GM19035 (cell line): ENCODE measurements around the gene ZFHX2.
A peak's percentile ranks its signal among the peaks of the same experiment; 100 is the strongest.
"Not testable (repeated sequence)": the region's sequence is repeated elsewhere in the genome, so short reads cannot be mapped to it uniquely, and the experiment has no call there.

Experiments
- ATAC-seq: cut with Tn5 transposase; IDR thresholded peaks from one replicate; pipeline ENCODE4 v1.9.1; 2021; ENCODE audit not compliant: unreplicated experiment

The ZFHX2 gene

GRCh38 chr14:23551266-23552028 lies at the start of gene ZFHX2:
ZFHX2 (minus strand) TSS chr14:23551765; CDS start chr14:23535325, 16,440 bp downstream.
- peak; percentile 47 for ATAC-seq

- no peak for ATAC-seq
Observed at GRCh38 chr14:23600806-23601205, 49.2 kb upstream of the ZFHX2 start.

GRCh38 chr14:23600322-23600707 lies 48.8 kb upstream of the ZFHX2 start:
- no peak for ATAC-seq

GRCh38 chr14:23594191-23594590 lies 42.6 kb upstream of the ZFHX2 start:
- not testable (repeated sequence) for ATAC-seq

GRCh38 chr14:23590198-23590597 lies 38.6 kb upstream of the ZFHX2 start:
- ATAC-seq: no peak

- ATAC-seq: no peak
Observed at GRCh38 chr14:23589606-23590005, 38.0 kb upstream of the ZFHX2 start.

GRCh38 chr14:23588884-23589598 lies 37.5 kb upstream of the ZFHX2 start:
- ATAC-seq: peak; percentile 99

GRCh38 chr14:23584527-23585203 lies 33.1 kb upstream of the ZFHX2 start:
- ATAC-seq: not testable (repeated sequence)

GRCh38 chr14:23583761-23584526 lies 32.4 kb upstream of the ZFHX2 start:
- not testable (repeated sequence) for ATAC-seq

- no peak for ATAC-seq
Observed at GRCh38 chr14:23582906-23583760, 31.6 kb upstream of the ZFHX2 start.

GRCh38 chr14:23580948-23581281 lies 29.4 kb upstream of the ZFHX2 start:
- ATAC-seq: no peak

- ATAC-seq: no peak
Observed at GRCh38 chr14:23580152-23580926, 28.8 kb upstream of the ZFHX2 start.

GRCh38 chr14:23579739-23580138 lies 28.2 kb upstream of the ZFHX2 start:
- ATAC-seq: no peak

GRCh38 chr14:23579311-23579630 lies 27.7 kb upstream of the ZFHX2 start:
- ATAC-seq: no peak

- ATAC-seq: no peak
Observed at GRCh38 chr14:23578560-23579310, 27.2 kb upstream of the ZFHX2 start, which contains the start of gene JPH4. JPH4 (minus strand) TSS chr14:23578790; CDS start chr14:23577453, 1,337 bp downstream.

GRCh38 chr14:23577710-23578392 lies 26.3 kb upstream of the ZFHX2 start:
- ATAC-seq: no peak

- no peak for ATAC-seq
Observed at GRCh38 chr14:23577004-23577681, 25.6 kb upstream of the ZFHX2 start.
